ENCODE results near the gene TLN1.

The TLN1 gene

DNA sequence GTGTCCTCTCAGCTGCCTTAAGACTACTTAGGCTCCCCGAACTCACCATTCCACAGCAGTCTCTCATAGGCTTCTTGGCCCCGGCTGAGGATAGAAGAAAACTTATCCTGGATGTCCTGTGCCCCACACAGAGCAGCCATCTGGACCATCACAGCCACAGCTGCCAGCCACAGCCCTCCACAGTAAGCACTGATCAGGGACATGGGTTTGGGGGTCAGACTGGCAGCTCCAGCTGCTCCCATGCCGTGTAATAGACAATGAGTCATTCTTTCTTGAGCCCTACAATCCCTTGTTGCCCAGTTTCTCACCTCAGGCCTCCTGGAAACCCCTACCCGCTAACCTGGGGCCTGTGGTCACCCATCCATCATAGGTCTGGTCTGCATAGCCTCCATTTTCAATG is 6.2 kb upstream of the TLN1 start:
- Histone ChIP-seq H3K9me2 (replicated peaks; ENCODE audit: control insufficient read depth, low read length) (no peaks in the 10 kb centered on the region), H3F3A (ENCODE audit: control insufficient read depth, insufficient read depth) (peaks cover 6% of the 10 kb centered on the region), H3K9me3 (ENCODE audit: control insufficient read depth, insufficient read depth, low read length) (no peaks in the 10 kb centered on the region), H3K4me3 (ENCODE audit: low read length) (no peak overlapping the region), H4K20me1 (ENCODE audit: control insufficient read depth, insufficient read depth, low read depth, low read length) (peaks cover 5% of the 10 kb centered on the region; the same call in 1 of the 2 replicates), H3K27ac (ENCODE audit: low read depth, low read length) (no peak overlapping the region), H3K4me2 (ENCODE audit: low read length) (no peak overlapping the region), H3K36me3 (ENCODE audit: control insufficient read depth, low read length) (peaks cover 75% of the 10 kb centered on the region), H3K4me1 (ENCODE audit: control insufficient read depth, low read length) (peaks cover 17% of the 10 kb centered on the region), H3K27me3 (ENCODE audit: control insufficient read depth, low read length) (no peaks in the 10 kb centered on the region), H3K79me2 (ENCODE audit: control insufficient read depth, low read length) (peaks cover 6% of the 10 kb centered on the region)
- TF ChIP-seq, protein P1, sequence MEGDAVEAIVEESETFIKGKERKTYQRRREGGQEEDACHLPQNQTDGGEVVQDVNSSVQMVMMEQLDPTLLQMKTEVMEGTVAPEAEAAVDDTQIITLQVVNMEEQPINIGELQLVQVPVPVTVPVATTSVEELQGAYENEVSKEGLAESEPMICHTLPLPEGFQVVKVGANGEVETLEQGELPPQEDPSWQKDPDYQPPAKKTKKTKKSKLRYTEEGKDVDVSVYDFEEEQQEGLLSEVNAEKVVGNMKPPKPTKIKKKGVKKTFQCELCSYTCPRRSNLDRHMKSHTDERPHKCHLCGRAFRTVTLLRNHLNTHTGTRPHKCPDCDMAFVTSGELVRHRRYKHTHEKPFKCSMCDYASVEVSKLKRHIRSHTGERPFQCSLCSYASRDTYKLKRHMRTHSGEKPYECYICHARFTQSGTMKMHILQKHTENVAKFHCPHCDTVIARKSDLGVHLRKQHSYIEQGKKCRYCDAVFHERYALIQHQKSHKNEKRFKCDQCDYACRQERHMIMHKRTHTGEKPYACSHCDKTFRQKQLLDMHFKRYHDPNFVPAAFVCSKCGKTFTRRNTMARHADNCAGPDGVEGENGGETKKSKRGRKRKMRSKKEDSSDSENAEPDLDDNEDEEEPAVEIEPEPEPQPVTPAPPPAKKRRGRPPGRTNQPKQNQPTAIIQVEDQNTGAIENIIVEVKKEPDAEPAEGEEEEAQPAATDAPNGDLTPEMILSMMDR (IDR thresholded peaks at IDR 0.05; ENCODE audit: low read depth, low read length, poor library complexity, severe bottlenecking) = no peak
- TF ChIP-seq EZH2phosphoT487 (IDR thresholded peaks at IDR 0.05; ENCODE audit: borderline replicate concordance, low read length) = no peak

DNA sequence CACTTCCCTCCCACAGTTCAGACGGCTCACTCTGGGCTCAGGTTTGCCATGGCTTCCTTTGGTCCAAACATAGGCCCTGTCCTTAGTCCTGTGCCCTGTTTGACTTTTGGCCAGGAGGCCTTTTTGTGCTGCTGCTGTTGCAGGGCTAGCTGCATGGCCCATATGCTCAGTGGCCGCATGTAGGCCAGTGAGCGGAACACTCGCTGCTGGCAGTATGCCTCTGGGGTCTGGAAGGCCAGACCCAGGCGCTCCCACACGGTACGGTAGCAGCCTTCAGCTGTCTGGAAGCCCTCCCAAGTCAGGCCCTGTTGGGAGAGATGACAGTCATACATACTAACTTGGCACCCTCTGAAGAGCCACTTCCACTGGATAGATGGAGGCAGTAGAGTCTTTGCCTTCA is 5.1 kb upstream of the TLN1 start:
- H3F3A ChIP-seq (ENCODE audit: control insufficient read depth, insufficient read depth) = peaks cover 9% of the 10 kb centered on the region
- TF ChIP-seq, protein P1 (IDR thresholded peaks at IDR 0.05; ENCODE audit: low read depth, low read length, poor library complexity, severe bottlenecking) = no peak
- no peak for TF ChIP-seq EZH2phosphoT487 (IDR thresholded peaks at IDR 0.05; ENCODE audit: borderline replicate concordance, low read length)
- peaks cover 5% of the 10 kb centered on the region; the same call in 1 of the 2 replicates for H4K20me1 ChIP-seq (ENCODE audit: control insufficient read depth, insufficient read depth, low read depth, low read length)
- no peak overlapping the region for H3K27ac ChIP-seq (ENCODE audit: low read depth, low read length)
- no peak overlapping the region for H3K4me2 ChIP-seq (ENCODE audit: low read length)
- no peaks in the 10 kb centered on the region for H3K9me3 ChIP-seq (ENCODE audit: control insufficient read depth, insufficient read depth, low read length)
- H3K27me3 ChIP-seq (ENCODE audit: control insufficient read depth, low read length) = no peaks in the 10 kb centered on the region
- H3K4me3 ChIP-seq (ENCODE audit: low read length) = no peak overlapping the region
- peaks cover 20% of the 10 kb centered on the region for H3K4me1 ChIP-seq (ENCODE audit: control insufficient read depth, low read length)
- peaks cover 65% of the 10 kb centered on the region for H3K36me3 ChIP-seq (ENCODE audit: control insufficient read depth, low read length)
- H3K9me2 ChIP-seq (replicated peaks; ENCODE audit: control insufficient read depth, low read length) = no peaks in the 10 kb centered on the region
- H3K79me2 ChIP-seq (ENCODE audit: control insufficient read depth, low read length) = peaks cover 12% of the 10 kb centered on the region

DNA sequence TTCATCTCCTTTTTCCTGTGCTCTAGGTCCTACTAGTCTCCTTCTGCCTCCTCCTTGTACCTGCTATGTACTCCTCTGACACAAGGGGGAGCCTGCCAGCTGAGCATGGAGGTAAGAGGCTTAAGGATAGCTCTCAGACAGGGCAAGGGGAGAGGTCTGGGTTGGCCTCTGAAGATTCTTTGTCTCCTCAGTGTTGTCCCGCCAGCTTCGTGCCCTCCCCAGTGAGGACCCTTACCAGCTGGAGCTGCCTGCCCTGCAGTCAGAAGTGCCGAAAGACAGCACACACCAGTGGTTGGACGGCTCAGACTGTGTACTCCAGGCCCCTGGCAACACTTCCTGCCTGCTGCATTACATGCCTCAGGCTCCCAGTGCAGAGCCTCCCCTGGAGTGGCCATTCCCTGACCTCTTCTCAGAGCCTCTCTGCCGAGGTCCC is 4.2 kb upstream of the TLN1 start:
- Histone ChIP-seq H3K27ac (ENCODE audit: low read depth, low read length) (no peak overlapping the region), H3K4me1 (ENCODE audit: control insufficient read depth, low read length) (peaks cover 20% of the 10 kb centered on the region), H3F3A (ENCODE audit: control insufficient read depth, insufficient read depth) (peaks cover 9% of the 10 kb centered on the region), H3K27me3 (ENCODE audit: control insufficient read depth, low read length) (no peaks in the 10 kb centered on the region), H3K79me2 (ENCODE audit: control insufficient read depth, low read length) (peaks cover 18% of the 10 kb centered on the region), H3K4me3 (ENCODE audit: low read length) (no peak overlapping the region), H3K4me2 (ENCODE audit: low read length) (no peak overlapping the region), H3K9me2 (replicated peaks; ENCODE audit: control insufficient read depth, low read length) (no peaks in the 10 kb centered on the region), H3K9me3 (ENCODE audit: control insufficient read depth, insufficient read depth, low read length) (no peaks in the 10 kb centered on the region), H4K20me1 (ENCODE audit: control insufficient read depth, insufficient read depth, low read depth, low read length) (peaks cover 5% of the 10 kb centered on the region; the same call in 1 of the 2 replicates), H3K36me3 (ENCODE audit: control insufficient read depth, low read length) (peaks cover 58% of the 10 kb centered on the region)
- TF ChIP-seq, protein P1 (IDR thresholded peaks at IDR 0.05; ENCODE audit: low read depth, low read length, poor library complexity, severe bottlenecking) = peak; percentile 91
- no peak for TF ChIP-seq EZH2phosphoT487 (IDR thresholded peaks at IDR 0.05; ENCODE audit: borderline replicate concordance, low read length)

All from DOHH2 (cell line).